Glutamatergic neuron (in vitro differentiated cells): Measurements from ENCODE around the gene FBXL13. TPM values are rescaled to one million over a fixed set of nuclear protein-coding genes. Genes with fewer than 3 reads are reported as not detected.

Experiments
- DNase-seq: peaks from one replicate; pipeline ENCODE4 v3.0.0; 2022
- H3K27ac Mint-ChIP-seq: one replicate; pipeline ENCODE4 v1.8.0; 2020; ENCODE audit warnings: mild to moderate bottlenecking, mixed read lengths, inconsistent platforms; ENCODE audit not compliant: unreplicated experiment
- H3K27me3 Mint-ChIP-seq: one replicate; pipeline ENCODE4 v1.8.0; 2020; ENCODE audit warnings: mild to moderate bottlenecking, moderate library complexity, mixed read lengths, inconsistent platforms; ENCODE audit not compliant: unreplicated experiment
- H3K36me3 Mint-ChIP-seq: one replicate; pipeline ENCODE4 v1.8.0; 2020; ENCODE audit warnings: mild to moderate bottlenecking, mixed read lengths, inconsistent platforms; ENCODE audit not compliant: unreplicated experiment
- H3K4me1 Mint-ChIP-seq: one replicate; pipeline ENCODE4 v1.8.0; 2020; ENCODE audit warnings: mild to moderate bottlenecking, low read depth, mixed read lengths, inconsistent platforms; ENCODE audit not compliant: unreplicated experiment
- H3K4me3 Mint-ChIP-seq: one replicate; pipeline ENCODE4 v1.8.0; 2020; ENCODE audit warnings: mild to moderate bottlenecking, mixed read lengths, inconsistent platforms; ENCODE audit not compliant: unreplicated experiment
- H3K9me3 Mint-ChIP-seq: one replicate; pipeline ENCODE4 v1.8.0; 2020; ENCODE audit warnings: mild to moderate bottlenecking, moderate library complexity, mixed read lengths, inconsistent platforms; ENCODE audit not compliant: unreplicated experiment
- CTCF ChIP-seq: fragments of 200-600 bp; sonication (generic); IDR thresholded peaks from one replicate; pipeline ENCODE4 v1.5.0; 2021; ENCODE audit not compliant: partially characterized antibody, unreplicated experiment
- total RNA-seq: library from RNA; stranded (reverse); fragmentation: NEBNext Ultra II Directional; extraction: Animal tissue kit (Norgen Biotek cat#: 25700); gene quantifications from one replicate; pipeline ENCODE4 v1.2.1, GENCODE V29; 2021; ENCODE audit not compliant: unreplicated experiment

Gene FBXL13
- total RNA-seq, 1 donor from 2014 or later, result 1.1 TPM

GRCh38 chr7:102834999-102835398 lies 239.6 kb downstream of the FBXL13 start:
- H3K27ac Mint-ChIP-seq, result no peak overlapping the region
- no peaks in the 10 kb centered on the region for H3K27me3 Mint-ChIP-seq
- H3K4me1 Mint-ChIP-seq, result peaks cover 12% of the 10 kb centered on the region
- no peak for TF ChIP-seq CTCF
- no peaks in the 10 kb centered on the region for H3K36me3 Mint-ChIP-seq
- DNase-seq, result no peak
- peaks cover 3% of the 10 kb centered on the region for H3K9me3 Mint-ChIP-seq
- H3K4me3 Mint-ChIP-seq, result no peak overlapping the region

DNA sequence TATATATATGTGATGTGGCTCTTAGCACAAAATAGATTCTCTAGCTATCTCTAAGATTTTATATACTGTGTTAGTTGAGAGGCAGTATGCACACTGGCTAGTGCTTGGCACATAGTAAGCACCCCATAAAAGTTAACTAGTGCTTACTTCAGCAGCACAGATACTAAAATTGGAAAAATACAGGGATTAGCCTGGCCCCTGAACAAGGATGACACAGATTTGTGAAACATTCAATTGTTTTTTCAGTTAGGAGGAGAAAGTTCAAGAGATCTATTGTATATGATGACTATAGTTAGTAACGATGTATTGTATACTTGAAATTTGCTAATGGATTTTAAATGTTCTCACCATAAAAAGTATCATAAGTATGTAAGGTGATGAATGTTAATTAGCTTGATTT lies 240.1 kb downstream of the FBXL13 start:
- Mint-ChIP-seq H3K4me1 (peaks cover 18% of the 10 kb centered on the region), H3K9me3 (peaks cover 5% of the 10 kb centered on the region)
- TF ChIP-seq CTCF, result no peak

DNA sequence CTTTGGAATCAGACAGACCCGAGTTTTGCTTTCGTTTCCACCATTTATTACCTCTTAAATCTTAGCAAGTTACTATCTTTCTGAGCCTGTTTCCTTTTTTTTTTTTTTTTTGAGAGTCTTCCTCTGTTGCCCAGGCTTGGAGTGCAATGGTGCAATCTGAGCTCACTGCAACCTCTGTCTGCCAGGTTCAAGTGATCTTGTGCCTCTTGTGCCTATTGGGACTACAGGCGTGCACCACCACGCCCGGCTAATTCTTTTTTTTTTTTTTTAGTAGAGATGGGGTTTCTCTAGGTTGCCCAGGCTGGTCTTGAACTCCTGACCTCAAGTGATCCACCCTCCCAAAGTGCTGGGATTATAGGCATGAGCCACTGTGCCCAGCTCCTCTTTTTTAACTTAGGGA lies 241.3 kb downstream of the FBXL13 start:
- DNase-seq, result no peak
- no peaks in the 10 kb centered on the region for H3K36me3 Mint-ChIP-seq
- TF ChIP-seq CTCF, result no peak
- peaks cover 23% of the 10 kb centered on the region for H3K4me1 Mint-ChIP-seq
- no peak overlapping the region for H3K4me3 Mint-ChIP-seq
- no peak overlapping the region for H3K27ac Mint-ChIP-seq
- peaks cover 5% of the 10 kb centered on the region for H3K9me3 Mint-ChIP-seq
- no peaks in the 10 kb centered on the region for H3K27me3 Mint-ChIP-seq

More for the DNA sequence above, 240.1 kb downstream of the FBXL13 start:
- no peaks in the 10 kb centered on the region for H3K27me3 Mint-ChIP-seq
- no peak overlapping the region for H3K27ac Mint-ChIP-seq
- DNase-seq, result no peak
- no peaks in the 10 kb centered on the region for H3K36me3 Mint-ChIP-seq
- H3K4me3 Mint-ChIP-seq, result no peak overlapping the region

GRCh38 chr7:102832674-102833073 lies 241.9 kb downstream of the FBXL13 start:
- no peaks in the 10 kb centered on the region for H3K27me3 Mint-ChIP-seq
- H3K4me1 Mint-ChIP-seq, result peaks cover 23% of the 10 kb centered on the region
- H3K9me3 Mint-ChIP-seq, result peaks cover 5% of the 10 kb centered on the region
- no peak for DNase-seq
- H3K4me3 Mint-ChIP-seq, result no peak overlapping the region
- H3K36me3 Mint-ChIP-seq, result no peaks in the 10 kb centered on the region
- TF ChIP-seq CTCF, result no peak
- no peak overlapping the region for H3K27ac Mint-ChIP-seq

DNA sequence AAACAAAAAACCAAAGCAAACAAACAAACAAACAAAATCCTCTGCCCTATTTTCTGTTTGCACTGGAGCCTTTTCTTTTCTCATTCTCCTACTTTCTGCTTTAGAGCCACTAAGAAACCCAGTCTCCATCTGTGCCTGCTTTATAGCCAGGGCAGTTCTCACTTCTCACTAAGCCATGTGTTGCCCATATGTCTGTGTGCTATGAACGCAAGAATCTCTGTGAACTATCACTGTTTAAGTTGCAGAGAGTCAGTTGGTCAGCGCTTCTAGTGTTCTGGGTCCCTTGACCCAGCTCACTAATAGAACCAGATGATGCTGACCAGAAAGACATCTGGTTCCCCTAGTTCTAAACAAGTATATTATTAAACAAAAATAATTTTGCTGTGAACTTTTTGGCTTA lies 244.4 kb downstream of the FBXL13 start:
- no peak for TF ChIP-seq CTCF
- peak overlapping the region; percentile 91 for H3K27ac Mint-ChIP-seq
- no peak for DNase-seq
- no peak overlapping the region for H3K4me3 Mint-ChIP-seq
- peaks cover 23% of the 10 kb centered on the region for H3K4me1 Mint-ChIP-seq
- H3K9me3 Mint-ChIP-seq, result peaks cover 5% of the 10 kb centered on the region
- no peaks in the 10 kb centered on the region for H3K27me3 Mint-ChIP-seq
- H3K36me3 Mint-ChIP-seq, result no peaks in the 10 kb centered on the region
